Measurements from ENCODE around the gene COMMD6.

DNA sequence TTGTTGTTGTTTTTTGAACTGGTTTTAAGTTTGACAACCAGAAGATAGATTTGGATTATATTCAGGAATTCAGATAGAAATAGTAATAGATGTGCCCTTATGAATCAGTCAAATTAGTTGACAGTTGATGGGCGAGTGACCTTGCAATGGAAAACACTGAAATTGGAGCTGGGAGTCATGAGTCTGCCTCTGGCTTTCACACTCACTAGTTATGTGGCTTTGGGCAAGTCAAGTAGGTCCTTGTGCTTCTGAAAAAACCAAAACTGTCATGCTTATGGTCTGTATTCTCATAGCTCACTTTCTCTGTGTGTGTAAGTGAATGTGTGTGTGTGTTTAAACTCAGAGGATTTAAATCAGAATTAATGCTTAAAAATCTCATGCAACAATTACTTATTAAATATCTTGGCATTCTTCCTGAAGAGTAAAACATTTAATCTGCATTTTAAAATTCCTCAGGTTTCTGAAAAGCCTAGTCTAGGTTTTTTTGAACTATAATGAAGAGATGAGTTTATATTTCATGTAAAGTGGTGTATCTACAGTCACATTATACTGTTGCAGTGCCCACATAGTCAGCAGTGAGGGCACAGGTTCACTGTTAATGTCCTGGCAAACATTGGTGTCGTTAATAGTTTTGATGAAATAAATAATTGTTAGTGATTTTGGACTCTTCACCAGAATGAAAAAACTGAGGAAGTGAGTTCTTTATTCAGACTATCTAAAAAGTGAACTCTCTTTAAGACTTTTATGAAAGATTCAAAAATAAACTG, 44.4 kb upstream of the COMMD6 start:
- TF ChIP-seq, protein P1, sequence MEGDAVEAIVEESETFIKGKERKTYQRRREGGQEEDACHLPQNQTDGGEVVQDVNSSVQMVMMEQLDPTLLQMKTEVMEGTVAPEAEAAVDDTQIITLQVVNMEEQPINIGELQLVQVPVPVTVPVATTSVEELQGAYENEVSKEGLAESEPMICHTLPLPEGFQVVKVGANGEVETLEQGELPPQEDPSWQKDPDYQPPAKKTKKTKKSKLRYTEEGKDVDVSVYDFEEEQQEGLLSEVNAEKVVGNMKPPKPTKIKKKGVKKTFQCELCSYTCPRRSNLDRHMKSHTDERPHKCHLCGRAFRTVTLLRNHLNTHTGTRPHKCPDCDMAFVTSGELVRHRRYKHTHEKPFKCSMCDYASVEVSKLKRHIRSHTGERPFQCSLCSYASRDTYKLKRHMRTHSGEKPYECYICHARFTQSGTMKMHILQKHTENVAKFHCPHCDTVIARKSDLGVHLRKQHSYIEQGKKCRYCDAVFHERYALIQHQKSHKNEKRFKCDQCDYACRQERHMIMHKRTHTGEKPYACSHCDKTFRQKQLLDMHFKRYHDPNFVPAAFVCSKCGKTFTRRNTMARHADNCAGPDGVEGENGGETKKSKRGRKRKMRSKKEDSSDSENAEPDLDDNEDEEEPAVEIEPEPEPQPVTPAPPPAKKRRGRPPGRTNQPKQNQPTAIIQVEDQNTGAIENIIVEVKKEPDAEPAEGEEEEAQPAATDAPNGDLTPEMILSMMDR (IDR thresholded peaks at IDR 0.05; ENCODE audit: low read length): no peak
- no peak for TF ChIP-seq EZH2 (IDR thresholded peaks at IDR 0.05; ENCODE audit: borderline replicate concordance, low read length)

All from OCI-LY1 (cell line).